Measurements from ENCODE around the gene HOXD12.

DNA sequence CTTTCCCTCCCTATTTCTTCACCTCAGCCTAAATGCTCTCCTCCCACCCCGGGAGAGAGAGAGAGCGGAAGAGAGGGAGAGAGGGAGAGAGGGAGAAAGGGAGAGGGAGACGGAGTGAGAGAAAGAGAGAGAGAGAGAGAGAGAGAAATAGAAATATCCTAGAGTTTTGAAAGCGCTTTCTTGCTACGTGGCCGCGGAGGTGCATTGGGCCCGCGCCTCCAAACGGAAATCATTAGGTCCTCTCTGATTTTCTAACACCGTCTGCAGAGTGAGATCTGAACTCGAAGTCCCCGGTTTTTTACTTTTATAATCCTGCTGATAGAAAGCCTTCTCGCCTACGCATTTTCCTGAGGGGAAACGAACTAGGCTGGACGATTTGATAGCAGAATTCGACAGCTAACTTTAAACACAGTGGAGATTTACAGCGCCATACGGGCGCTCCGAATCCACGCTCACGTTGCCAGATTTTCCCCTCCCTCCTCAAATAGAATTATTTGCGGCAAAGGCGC lies 14.9 kb upstream of the HOXD12 start:
- TF ChIP-seq, protein P1, sequence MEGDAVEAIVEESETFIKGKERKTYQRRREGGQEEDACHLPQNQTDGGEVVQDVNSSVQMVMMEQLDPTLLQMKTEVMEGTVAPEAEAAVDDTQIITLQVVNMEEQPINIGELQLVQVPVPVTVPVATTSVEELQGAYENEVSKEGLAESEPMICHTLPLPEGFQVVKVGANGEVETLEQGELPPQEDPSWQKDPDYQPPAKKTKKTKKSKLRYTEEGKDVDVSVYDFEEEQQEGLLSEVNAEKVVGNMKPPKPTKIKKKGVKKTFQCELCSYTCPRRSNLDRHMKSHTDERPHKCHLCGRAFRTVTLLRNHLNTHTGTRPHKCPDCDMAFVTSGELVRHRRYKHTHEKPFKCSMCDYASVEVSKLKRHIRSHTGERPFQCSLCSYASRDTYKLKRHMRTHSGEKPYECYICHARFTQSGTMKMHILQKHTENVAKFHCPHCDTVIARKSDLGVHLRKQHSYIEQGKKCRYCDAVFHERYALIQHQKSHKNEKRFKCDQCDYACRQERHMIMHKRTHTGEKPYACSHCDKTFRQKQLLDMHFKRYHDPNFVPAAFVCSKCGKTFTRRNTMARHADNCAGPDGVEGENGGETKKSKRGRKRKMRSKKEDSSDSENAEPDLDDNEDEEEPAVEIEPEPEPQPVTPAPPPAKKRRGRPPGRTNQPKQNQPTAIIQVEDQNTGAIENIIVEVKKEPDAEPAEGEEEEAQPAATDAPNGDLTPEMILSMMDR (conservative IDR thresholded peaks at IDR 0.05), result no peak
- TF ChIP-seq EZH2 (IDR thresholded peaks at IDR 0.05; ENCODE audit: low read depth), result no peak
